GM18498 (cell line): ENCODE data around the gene SMIM45.

Source experiments
- ATAC-seq: cut with Tn5 transposase; IDR thresholded peaks from one replicate; pipeline ENCODE4 v1.9.1; 2021; ENCODE audit warnings: mild to moderate bottlenecking, moderate library complexity; ENCODE audit not compliant: unreplicated experiment

The SMIM45 gene

GRCh38 chr22:41966607-41967240 lies 14.8 kb downstream of the SMIM45 start:
- no peak for ATAC-seq

- ATAC-seq = no peak
These were observed 16.7 kb downstream of the SMIM45 start for GRCh38 chr22:41968601-41969000.

- no peak for ATAC-seq
These were observed 17.2 kb downstream of the SMIM45 start, which contains the start of gene SEPTIN3 for GRCh38 chr22:41969110-41969646. SEPTIN3 (plus strand) TSS chr22:41969443; CDS start chr22:41971493, 2,050 bp downstream.

- no peak for ATAC-seq
These were observed 18.7 kb downstream of the SMIM45 start for GRCh38 chr22:41970601-41971000.

GRCh38 chr22:41971431-41971830 lies 19.5 kb downstream of the SMIM45 start:
- no peak for ATAC-seq

DNA sequence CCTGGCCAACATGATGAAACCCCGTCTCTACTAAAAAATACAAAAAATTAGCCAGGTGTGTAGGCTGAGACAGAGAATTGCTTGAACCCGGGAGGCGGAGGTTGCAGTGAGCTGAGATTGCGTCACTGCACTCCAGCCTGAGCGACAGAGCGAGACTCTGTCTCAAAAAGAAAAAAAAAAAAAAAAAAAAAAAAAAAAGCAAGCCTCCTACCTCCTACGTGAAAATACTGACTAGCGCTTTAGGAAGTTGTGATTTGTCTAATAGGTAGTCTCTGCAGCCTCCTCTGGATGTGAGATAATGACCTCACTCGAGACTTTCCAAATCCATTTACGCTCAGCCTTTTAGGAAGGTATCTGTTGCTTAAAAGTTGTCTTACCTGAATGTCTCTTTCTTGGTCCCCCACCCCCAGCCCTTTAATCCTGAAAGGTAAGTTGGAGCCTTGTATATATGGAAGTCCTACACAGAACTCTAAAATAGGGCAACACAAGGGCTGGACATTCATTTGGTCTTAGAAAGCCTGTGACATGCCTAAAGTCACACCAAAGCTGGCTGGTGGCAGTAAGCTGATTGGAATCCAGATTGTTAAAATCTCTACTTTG lies 22.8 kb downstream of the SMIM45 start:
- no peak for ATAC-seq

DNA sequence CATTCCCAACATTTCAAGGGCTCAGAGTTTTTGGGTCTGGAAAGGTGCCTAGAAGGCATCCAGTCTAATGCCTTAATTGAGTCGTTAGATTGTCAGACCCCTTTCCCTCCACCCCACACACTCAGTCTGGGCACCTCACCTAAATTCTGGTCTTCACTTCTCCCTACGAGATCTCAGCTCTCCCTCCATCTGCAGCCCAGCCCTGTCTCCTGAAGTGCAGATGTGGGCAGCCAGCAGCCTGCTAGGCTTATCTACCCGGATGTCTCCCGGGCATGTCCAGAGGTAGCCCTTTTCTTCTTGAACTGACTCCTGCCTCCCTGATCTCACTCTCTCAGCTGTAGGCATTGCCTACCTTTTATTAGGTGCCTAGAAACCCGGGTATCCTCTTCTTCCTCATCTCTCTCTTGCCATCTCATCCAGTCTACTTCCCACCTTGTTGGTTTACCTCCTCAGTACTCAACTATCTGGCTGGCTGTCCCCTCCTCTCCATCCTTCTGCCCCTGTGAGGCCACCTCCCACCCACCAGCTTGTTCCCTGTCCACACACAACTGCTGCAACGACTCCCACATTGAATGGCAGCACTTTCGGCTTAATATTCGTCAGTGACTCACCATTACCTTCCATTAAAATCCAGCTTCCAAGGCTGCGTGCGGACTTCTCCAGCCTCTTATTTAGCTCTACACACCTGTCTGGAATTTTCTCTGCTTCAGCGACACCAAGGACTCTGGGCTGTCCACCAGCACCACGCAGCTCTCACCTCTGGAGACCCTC lies 23.5 kb downstream of the SMIM45 start:
- ATAC-seq = no peak

DNA sequence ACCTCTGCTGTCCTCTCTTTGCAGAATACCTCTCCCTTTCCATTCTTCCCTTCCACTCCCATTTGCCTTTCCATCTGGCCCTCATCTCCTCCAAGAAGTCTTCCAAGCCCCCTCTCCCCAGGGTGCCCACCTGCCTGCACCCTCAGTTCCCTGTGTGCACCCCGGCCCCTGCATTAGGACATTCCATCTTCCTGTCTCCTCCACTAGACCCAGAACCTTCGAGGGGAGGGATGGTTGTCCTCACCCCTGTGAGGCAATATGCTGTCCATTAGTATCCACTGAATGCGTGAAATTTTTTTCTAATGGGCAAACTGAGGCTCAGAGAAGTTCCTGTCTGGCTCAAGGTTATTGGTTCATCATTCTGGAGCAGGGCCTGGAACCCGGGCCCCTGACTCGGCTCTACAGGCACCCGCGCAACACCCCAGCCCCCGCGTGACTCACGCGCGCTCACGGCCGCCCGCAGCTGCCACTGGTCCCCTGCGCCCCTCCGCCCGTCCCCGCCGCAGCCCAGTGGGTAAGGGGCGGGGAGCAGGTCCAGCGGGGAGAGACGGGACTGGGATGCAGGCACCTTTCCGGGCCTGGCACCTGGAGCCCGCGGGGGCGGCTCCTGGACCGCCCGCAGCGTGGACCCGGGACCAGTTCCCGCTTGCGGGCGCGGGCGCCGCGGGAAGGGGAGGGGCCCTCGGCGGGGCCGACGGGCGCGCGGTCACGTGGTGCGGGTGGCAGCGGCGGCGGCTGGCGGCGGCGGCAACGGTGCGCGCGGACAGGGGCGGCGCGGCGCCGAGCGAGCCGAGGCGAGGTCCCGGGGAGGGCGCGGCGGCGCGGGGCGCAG lies 24.3 kb downstream of the SMIM45 start:
- no peak for ATAC-seq

DNA sequence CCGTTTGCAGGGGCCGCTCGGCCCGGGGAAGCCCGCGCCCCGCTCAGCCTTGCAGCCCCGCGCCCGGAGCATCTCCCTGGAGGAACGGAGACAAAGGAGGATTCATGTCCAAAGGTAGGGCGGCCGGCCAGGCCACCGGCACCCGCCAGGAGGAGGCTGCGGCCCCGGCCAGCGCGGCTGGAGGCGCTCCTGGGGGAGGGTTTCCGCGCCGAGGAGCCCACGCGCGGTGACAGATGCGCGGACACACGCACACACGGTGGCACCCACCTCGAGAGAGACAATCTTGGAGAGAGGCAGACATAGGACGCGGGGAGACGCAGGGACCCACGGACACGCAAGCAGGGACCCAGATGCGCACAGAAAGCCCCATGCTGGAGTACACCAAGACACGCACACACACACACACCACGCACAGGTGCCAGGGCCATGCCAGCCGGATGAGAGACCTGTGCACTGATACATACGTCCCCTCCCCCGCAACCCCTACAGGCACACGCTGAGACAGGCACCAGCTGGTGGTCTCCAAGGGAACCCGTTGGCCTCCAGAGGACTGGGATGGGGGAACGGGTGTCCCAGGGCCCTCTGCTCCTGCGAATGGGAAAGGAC lies 25.1 kb downstream of the SMIM45 start:
- no peak for ATAC-seq

DNA sequence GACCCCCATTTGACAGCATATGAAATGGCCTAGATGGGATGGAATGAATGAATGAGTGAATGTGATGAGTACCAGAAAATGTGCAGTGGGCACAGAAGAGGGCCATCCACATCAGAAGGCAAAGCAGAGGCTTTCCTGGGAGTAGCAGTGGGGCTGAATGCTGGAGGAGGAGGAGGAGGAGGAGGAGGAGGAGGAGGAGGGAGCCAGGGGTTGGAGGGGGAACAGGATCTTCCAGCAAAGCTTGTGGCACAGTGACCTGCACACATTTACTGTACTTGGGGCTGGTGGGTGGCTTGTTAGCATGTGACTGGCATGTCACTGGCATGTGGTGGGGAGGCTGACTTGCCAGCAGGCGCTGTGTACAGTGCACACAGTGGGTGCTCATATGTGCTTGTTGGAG lies 26.8 kb downstream of the SMIM45 start:
- no peak for ATAC-seq

- ATAC-seq = no peak
These were observed 27.7 kb downstream of the SMIM45 start for GRCh38 chr22:41979423-41980250.

- no peak for ATAC-seq
These were observed 30.9 kb downstream of the SMIM45 start for GRCh38 chr22:41982865-41983264.

- no peak for ATAC-seq
These were observed 31.8 kb downstream of the SMIM45 start for GRCh38 chr22:41983513-41984405.

GRCh38 chr22:41987276-41987675 lies 35.3 kb downstream of the SMIM45 start:
- no peak for ATAC-seq

- ATAC-seq = no peak
These were observed 37.3 kb downstream of the SMIM45 start for GRCh38 chr22:41989246-41989645.

DNA sequence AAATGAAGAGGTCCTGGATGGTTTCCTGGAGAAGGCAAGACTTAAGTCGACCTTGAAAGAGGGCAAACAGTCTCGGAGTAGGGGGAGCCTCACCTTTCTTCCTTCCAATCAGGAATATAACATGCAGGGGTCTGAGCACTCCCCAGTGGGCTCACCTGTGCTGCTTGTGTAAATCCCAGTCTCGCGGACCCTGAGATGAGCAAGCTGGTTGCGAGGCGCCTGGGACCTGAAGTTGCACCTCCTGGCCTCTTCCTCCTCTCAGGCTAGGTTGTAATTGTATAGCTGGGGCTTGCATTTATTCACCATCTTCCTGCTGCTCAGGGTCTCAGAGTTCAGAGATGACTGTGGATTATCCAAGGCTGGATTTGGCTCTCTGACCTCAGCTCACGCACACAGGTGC lies 39.2 kb downstream of the SMIM45 start:
- ATAC-seq = no peak

DNA sequence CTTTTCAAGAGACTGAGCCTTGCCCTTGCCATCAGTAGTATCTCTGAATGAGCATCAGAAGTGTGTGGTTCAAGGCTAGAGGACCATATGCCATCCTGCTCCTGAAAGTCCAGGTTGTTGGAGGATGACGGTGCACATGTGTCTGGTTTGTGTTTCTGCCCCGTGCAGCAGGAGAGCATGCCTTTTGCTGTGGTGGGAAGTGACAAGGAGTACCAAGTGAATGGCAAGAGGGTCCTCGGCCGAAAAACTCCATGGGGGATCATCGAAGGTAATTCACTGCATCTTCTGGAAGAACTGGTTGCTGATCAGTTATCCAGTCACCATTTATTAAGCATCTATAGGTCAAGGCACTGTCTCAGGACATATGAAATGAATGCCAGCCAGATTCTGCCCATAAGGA lies 40.5 kb downstream of the SMIM45 start:
- no peak for ATAC-seq

- ATAC-seq = no peak
These were observed 43.3 kb downstream of the SMIM45 start for GRCh38 chr22:41995211-41995610.

DNA sequence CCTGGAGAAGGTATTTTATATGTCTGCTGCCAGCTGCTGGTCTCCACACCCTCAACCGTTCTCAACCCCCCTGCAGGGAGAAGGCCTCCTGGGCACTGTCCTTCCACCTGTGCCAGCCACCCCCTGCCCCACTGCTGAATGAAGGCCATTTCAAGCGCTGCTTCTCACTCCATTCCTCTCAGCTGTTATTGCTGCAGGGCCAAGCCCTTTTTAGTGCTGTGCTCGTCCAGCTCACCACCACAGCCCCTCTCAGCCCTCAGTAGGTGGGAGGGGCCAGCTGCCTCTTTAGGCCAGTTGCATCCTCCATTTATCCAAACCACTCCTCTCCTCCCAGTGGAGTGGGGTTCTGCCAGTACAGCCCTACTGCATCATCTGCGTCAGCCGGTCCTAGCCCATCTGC lies 44.9 kb downstream of the SMIM45 start:
- ATAC-seq = no peak
